Transverse colon (tissue), 4 donors: ENCODE results near the gene MRPS9. TPM values are rescaled to one million over a fixed set of nuclear protein-coding genes. Genes with fewer than 3 reads are reported as not detected.

Source experiments
- DNase-seq: peaks from one replicate; pipeline ENCODE4 v3.0.0-alpha.2; 2019
- H3K27ac ChIP-seq, 4 donors: fragments of 200-600 bp; sonication (generic); 2 replicates each; pipeline ENCODE4 v1.5.1; 2016 to 2018; ENCODE audit warnings: inconsistent platforms in 4 of 4
- H3K27me3 ChIP-seq: fragments of 200-600 bp; sonication (generic); 2 replicates; pipeline ENCODE4 v1.5.1; 2017; ENCODE audit warnings: inconsistent platforms
- H3K36me3 ChIP-seq, 4 donors: fragments of 200-600 bp; sonication (generic); 2 replicates each; pipeline ENCODE4 v1.5.1; 2017 to 2019; ENCODE audit warnings: inconsistent platforms in 4 of 4
- H3K4me1 ChIP-seq, 4 donors: fragments of 200-600 bp; sonication (generic); 2 replicates each; pipeline ENCODE4 v1.5.1; 2017 to 2020; ENCODE audit warnings: inconsistent platforms in 4 of 4
- H3K4me3 ChIP-seq, 4 donors: fragments of 200-600 bp; sonication (generic); 1 replicate in 1 of 4; 2 replicates in 3 of 4; pipeline versions ENCODE4 v1.5.1 to v1.6.1; 2017 to 2019; ENCODE audit warnings: inconsistent platforms in 4 of 4
- H3K9me3 ChIP-seq, 2 donors: fragments of 200-600 bp; sonication (generic); 2 replicates each; pipeline ENCODE4 v1.5.1; 2017 to 2019; ENCODE audit warnings: inconsistent platforms in 2 of 2
- CTCF ChIP-seq, 5 experiments: fragments of 200-600 bp in 3 of 5; fragments of 450-650 bp in 2 of 5; sonication (generic) in 3 of 5; IDR thresholded peaks; 1 replicate in 2 of 5; 2 replicates in 3 of 5; pipeline ENCODE4 v1.5.1; 2016 to 2017; ENCODE audit warnings: antibody characterized with exemption in 5 of 5, inconsistent platforms in 3 of 5, mild to moderate bottlenecking in 2 of 5, moderate library complexity in 1 of 5
- EP300 ChIP-seq: sonication (generic); formaldehyde crosslinking; IDR thresholded peaks from one replicate; pipeline ENCODE4 v1.6.1; 2017; ENCODE audit warnings: antibody characterized with exemption, low read depth
- POLR2A ChIP-seq: fragments of 450-650 bp; IDR thresholded peaks from one replicate; pipeline ENCODE4 v1.6.1; 2016; ENCODE audit warnings: antibody characterized with exemption, mild to moderate bottlenecking, moderate library complexity
- POLR2AphosphoS5 ChIP-seq, 3 donors: sonication (generic); formaldehyde crosslinking; IDR thresholded peaks; one replicate each; pipeline ENCODE4 v1.6.1; 2016; ENCODE audit warnings: antibody characterized with exemption in 3 of 3
- WGBS, 2 donors: methylation state at CpG; one replicate each; pipeline ENCODE4 v1.1.5; 2018; ENCODE audit warnings: low coverage in 1 of 2; 5-methylcytosine and 5-hydroxymethylcytosine counted together
- in situ Hi-C, 4 donors: fragments of 200-750 bp; cut with MboI; loops; one replicate each; pipeline versions ENCODE4 v1.15.0 to v1.15.1; 2017; ENCODE audit warnings: low sequenced_read_pairs in 3 of 4, low pct_ligation_motif_present in 1 of 4, low pct_unique_long_range_greater_than_20kb in 1 of 4
- intact Hi-C: fragments of 100-400 bp; cut with DNase I; formaldehyde crosslinking; loops from one replicate; pipeline ENCODE4 v1.15.1; 2023; ENCODE audit warnings: low total_unique reads
- total RNA-seq, 4 donors: library from RNA; depleted of rRNA; stranded (reverse); fragments of >200 nt; gene quantifications; one replicate each; pipeline ENCODE4 v1.1.0, GENCODE V29; 2016

Gene MRPS9
- total RNA-seq, 4 donors from 2014 or later: 12.9 to 27.8 (median 23.4) TPM

DNA sequence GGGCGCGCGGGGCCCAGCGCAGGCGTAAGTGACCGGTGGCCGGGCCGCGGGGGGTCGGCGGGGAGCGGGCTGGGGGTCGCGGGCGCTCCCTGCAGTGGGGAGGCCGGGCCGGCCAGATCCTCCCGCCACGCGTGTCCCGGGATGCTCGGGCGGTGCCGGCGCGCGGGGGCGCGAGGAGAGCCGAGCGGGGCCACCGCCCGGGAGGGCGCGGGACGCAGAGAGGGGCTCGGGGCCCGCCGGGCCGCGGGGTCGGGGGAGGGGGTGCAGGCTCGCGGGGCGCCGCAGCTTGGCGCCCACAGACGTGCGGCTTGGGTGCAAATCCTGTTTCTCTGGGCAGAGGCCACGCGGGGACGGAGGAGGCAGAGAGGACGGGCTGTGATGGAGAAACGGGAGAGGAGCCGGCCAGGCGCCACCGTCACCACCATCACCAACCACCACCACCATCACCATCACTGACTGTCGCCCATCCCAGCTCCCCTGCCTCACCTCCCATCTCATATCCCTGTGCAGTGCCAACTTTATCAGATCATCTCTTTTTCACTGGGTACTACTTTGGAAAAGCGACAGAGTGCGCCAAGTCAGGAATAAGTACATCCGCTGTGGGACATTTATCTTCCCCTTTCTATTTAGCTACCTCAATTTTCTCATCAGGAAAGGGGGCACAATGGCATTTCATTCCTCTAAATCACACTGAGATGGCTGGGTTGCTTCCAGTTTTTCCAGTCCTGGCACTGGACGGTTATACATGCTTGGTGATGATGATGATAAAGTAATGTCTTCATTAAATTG lies 106.5 kb downstream of the MRPS9 start:
- H3K27ac ChIP-seq: no peak overlapping the region
- H3K27me3 ChIP-seq: peaks cover 62% of the 10 kb centered on the region
- TF ChIP-seq CTCF (IDR thresholded peaks at IDR 0.05) (no peak), POLR2AphosphoS5 (IDR thresholded peaks at IDR 0.05) (no peak), EP300 (no peak), POLR2A (no peak)
- peaks cover 0 to 5% (median 4%) of the 10 kb centered on the region in 4 donors for H3K4me1 ChIP-seq
- H3K9me3 ChIP-seq: no peaks in the 10 kb centered on the region
- H3K4me3 ChIP-seq: peak overlapping the region in 3 of 4 donors; percentile 23 to 47 (median 30)
- intact Hi-C loops: no loop called here
- in situ Hi-C loops: no loop called here
- 18 to 33% methylated on average over 2 to 16 of the region's 62 CpGs for WGBS, 2 donors
- no peaks in the 10 kb centered on the region for H3K36me3 ChIP-seq
- no peak for DNase-seq

- Histone ChIP-seq H3K27me3 (peaks cover 62% of the 10 kb centered on the region), H3K36me3 (no peaks in the 10 kb centered on the region), H3K27ac (no peak overlapping the region), H3K9me3 (no peaks in the 10 kb centered on the region), H3K4me1 (peaks cover 0 to 5% (median 4%) of the 10 kb centered on the region in 4 donors), H3K4me3 (no peak overlapping the region)
- DNase-seq: no peak
- intact Hi-C loops (no loop called here), in situ Hi-C loops (no loop called here)
- TF ChIP-seq CTCF (IDR thresholded peaks at IDR 0.05) (no peak), EP300 (no peak), POLR2AphosphoS5 (IDR thresholded peaks at IDR 0.05) (no peak), POLR2A (no peak)
- WGBS, 2 donors: 51% methylated on average over 2 of the region's 2 CpGs; no CpG with 5 or more reads in 1 of the 2 donors
Measured at GRCh38 chr2:105144941-105145300, 107.1 kb downstream of the MRPS9 start.

DNA sequence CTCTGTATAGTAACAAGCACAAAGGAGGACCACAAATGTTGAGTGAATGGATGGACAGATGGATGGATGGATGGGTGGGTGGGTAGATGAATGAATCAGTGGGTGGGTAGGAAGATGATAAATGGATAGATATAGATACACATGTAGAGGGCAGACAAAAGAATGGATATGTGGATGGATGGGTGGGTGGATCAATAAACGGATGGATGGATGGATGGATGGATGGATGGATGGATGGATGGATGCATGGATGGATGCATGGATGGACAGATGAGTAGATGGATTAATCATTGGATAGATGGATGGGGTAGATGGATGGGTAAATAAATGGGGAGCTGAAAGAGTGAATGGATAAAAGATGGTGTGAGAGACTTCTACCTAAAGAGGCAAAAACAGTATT lies 111.4 kb downstream of the MRPS9 start:
- Histone ChIP-seq H3K27ac (no peak overlapping the region), H3K4me3 (no peak overlapping the region), H3K36me3 (no peaks in the 10 kb centered on the region), H3K4me1 (no peaks in the 10 kb centered on the region), H3K9me3 (no peaks in the 10 kb centered on the region), H3K27me3 (peaks cover 41% of the 10 kb centered on the region)
- WGBS, 2 donors: 67 to 69% methylated on average over 1 of the region's 1 CpG
- TF ChIP-seq POLR2A (no peak), EP300 (no peak), POLR2AphosphoS5 (IDR thresholded peaks at IDR 0.05) (no peak), CTCF (IDR thresholded peaks at IDR 0.05) (no peak)
- in situ Hi-C loops (no loop called here), intact Hi-C loops (no loop called here)
- no peak for DNase-seq

Other genes with a start within 250 kb of the MRPS9 start
- under 1 TPM in 2 of 4 donors, not detected in 2; 0.14 to 0.32 TPM for gene POU3F3, start 184.0 kb upstream of the MRPS9 start, total RNA-seq
- not detected for gene GPR45, start 203.7 kb downstream of the MRPS9 start, total RNA-seq